ENCODE measurements around the gene REG1A.

GRCh38 chr2:79128406-79128805, 8.1 kb downstream of the REG1A start:
- TF ChIP-seq TCF7L2 (IDR thresholded peaks at IDR 0.05; ENCODE audit: low read depth, low read length) (no peak), CTCF (IDR thresholded peaks at IDR 0.05) (no peak), POLR2AphosphoS5 (IDR thresholded peaks at IDR 0.05; ENCODE audit: low read depth, low read length) (no peak), REST (IDR thresholded peaks at IDR 0.05; ENCODE audit: insufficient read depth in 1 of 2, low read depth in 2 of 2, low read length in 1 of 2) (no peak)

All from Panc1 (cell line).